Kidney tubule cell (primary cell): Measurements from ENCODE around the gene SPAG9.

Source experiments
- DNase-seq: peaks from one replicate; pipeline ENCODE4 v3.0.0-alpha.2; 2018; ENCODE audit warnings: low spot score

SPAG9 gene

GRCh38 chr17:51044976-51045375, 75.7 kb downstream of the SPAG9 start:
- DNase-seq = no peak

- no peak for DNase-seq
Observed at GRCh38 chr17:51036084-51036483, 84.6 kb downstream of the SPAG9 start.

- DNase-seq = peak; percentile 35
Observed at GRCh38 chr17:51035431-51035830, 85.2 kb downstream of the SPAG9 start.

DNA sequence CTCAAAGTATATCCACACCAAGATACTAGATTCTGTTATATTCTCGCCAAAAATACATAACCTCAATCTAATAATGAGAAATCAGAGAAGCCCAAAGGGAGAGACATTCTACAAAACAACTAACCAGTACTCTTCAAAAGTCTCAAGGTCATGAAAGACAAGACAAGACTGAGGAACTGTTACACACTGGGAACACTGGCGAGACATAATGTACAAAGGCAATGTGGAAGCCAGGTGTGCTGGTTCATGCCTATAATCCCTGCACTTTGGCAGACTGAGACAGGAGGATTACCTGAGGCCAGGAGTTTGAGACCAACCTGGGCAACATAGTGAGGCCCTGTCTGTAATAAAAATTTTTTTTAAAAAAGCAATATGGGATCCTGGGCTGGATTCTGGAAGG, 85.9 kb downstream of the SPAG9 start:
- no peak for DNase-seq

DNA sequence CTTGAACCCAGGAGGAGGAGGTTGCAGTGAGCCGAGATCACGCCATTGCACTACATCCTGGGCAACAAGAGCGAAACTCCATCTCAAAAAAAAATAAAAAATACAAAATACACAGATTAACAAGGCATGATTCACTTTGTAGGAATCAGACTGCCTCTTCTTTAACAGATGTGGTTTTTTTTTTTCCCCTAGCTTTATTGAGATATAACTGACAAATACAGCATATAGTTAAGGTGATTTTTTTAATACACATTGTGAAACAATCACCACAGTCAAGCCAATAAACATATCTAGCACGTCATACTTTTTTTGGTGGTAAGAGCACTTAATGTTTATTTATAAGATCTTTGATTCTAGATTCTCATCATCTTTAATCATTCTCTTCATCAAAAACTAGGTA, 87.8 kb downstream of the SPAG9 start:
- no peak for DNase-seq

GRCh38 chr17:51029568-51030463, 90.9 kb downstream of the SPAG9 start:
- DNase-seq = peak; percentile 9

DNA sequence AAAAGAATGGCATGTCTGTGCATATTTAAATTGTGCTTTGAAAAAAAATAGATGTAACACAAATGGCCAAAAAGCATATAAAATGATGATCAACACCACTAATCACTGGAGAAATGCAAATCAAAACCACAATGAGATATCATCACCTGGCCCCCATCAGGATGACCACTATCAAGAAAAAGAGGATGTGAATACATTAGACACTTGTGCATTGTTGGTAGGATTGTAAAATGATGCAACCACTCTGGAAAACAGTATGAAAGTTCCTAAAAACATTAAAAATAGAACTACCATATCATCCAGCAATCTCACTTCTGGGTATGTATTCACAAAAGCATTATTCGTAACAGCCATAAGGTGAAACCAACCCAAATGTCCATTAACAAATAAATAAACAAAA, 91.5 kb downstream of the SPAG9 start:
- no peak for DNase-seq

DNA sequence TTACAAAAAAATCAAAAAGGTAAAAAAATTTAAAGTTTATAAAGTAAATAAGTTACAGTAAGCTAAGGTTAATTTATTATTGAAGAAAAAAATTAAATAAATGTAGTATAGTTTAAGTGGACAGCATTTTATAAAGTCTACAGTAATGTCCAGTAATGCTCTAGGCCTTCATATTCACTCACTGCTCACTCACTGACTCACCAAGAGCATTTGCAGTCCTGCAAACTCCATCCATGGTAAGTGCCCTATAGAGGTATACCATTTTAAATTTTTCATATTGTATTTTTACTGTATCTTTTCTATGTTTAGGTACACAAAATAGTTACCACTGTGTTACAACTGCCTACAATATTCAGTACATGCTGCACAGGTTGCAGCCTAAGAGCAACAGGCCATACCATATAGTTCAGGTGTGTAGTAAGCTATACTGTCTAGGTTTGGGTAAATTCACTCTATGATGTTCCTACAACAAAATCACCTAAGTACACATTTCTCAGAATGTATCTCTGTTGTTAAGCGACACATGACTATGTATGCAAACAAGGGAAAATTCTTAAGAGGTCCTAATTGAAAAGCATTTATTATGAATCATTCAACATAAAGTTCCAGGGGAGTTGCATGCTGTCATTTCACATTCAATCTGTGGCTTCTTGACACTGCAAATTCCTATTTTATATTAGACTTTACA, 92.3 kb downstream of the SPAG9 start:
- DNase-seq = no peak

DNA sequence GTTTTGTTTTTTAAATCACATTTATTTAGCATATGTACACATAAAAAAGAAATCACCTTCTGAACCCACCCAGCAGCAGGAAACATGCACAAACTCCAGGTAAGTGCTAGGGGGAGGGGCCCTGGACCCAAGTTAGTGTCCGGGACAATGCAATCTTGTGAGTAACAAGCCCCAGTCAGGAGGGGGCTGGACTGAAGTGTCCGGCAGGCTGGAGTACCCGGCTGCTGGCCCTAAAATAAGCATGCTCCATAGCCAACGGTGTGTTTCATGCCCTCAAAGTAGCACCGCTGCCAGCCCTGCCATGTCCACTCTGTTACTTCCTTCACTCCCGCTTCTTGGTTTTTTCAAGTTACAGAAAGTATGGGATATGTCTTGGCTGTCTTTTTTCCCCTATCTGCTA, 102.1 kb downstream of the SPAG9 start:
- no peak for DNase-seq

DNA sequence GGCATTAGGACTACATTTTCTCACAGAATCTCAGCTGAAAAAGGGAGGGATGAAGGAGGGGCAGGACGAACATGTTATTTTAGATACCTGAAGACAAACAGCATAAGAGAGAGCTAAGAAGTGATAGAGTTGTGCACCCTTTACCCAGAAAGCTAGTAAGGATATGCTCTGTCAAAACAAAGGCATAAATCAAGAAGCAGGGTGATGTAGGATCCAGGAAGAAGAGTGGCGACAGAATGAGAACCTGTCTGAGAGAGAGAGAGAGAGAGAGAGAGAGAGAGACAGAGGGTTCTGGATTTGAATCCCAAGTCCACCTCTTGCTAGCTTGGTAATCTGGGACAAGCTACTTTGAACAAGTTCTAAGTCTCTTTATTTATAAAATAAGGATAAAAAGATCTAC, 103.4 kb downstream of the SPAG9 start:
- no peak for DNase-seq

DNA sequence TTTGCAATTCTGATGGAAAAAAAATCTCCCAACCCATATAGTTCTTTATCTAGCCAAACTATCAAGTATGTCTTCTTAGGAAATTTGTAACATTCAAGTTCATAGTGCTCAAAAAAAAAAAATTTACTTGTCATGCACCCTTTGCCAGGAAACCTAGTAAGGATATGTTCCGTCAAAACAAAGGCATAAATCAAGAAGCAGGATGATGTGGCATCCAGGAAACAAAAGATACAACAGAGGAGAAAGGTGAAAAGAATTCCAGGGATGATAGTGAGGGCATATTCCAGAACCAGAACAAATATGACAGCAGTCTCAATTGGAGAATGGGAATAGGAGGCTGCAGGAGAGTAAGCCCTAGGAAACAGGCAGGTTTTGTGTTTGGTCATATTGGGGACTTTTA, 104.6 kb downstream of the SPAG9 start:
- no peak for DNase-seq

- DNase-seq = no peak
Observed at GRCh38 chr17:51015145-51015558, 105.5 kb downstream of the SPAG9 start.

GRCh38 chr17:51014129-51014528, 106.5 kb downstream of the SPAG9 start:
- no peak for DNase-seq

GRCh38 chr17:51013322-51013721, 107.3 kb downstream of the SPAG9 start:
- DNase-seq = no peak

DNA sequence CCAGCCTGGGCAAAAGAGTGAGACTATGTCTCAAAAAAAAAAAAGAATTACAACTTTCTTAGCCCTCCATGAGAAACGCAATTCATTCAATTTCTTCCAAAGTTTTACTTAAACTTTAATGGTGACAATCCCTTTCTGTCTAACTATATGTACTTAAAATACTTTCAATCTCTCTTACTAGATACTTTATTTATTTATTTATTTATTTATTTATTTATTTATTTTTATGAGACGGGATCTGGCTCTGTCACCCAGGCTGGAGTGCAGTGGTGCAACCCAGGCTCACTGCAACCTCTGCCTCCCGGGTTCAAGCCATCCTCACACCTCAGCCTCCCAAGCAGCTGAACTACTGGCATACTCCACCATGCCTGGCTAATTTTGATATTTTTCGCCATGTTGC, 108.1 kb downstream of the SPAG9 start:
- DNase-seq = no peak

DNA sequence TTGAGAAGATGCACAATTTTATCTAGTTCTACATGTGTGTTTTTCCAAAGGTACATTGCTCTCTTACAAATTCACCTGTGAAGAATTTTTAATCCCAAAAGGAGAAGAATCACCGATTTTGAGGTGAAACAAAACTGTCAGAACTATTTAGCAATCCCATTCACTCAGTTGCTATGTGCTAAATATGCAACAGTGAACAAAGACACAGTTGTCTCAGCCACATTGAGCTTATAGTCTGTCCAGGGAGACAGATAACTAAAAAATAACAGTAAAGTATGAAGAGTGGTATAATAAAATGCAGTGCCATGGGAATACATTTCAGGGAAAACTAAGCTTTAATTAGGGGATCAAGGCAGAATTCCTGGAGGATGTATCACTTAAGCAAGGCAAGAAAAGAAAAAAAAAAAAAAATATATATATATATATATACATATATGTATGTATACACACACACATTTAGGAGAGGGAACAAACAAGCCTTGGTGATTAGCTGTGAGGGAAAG, 110.4 kb downstream of the SPAG9 start:
- DNase-seq = no peak

- DNase-seq = peak; percentile 41
Observed at GRCh38 chr17:51006601-51007000, 114.1 kb downstream of the SPAG9 start.

GRCh38 chr17:51005768-51006167, 114.9 kb downstream of the SPAG9 start:
- no peak for DNase-seq

DNA sequence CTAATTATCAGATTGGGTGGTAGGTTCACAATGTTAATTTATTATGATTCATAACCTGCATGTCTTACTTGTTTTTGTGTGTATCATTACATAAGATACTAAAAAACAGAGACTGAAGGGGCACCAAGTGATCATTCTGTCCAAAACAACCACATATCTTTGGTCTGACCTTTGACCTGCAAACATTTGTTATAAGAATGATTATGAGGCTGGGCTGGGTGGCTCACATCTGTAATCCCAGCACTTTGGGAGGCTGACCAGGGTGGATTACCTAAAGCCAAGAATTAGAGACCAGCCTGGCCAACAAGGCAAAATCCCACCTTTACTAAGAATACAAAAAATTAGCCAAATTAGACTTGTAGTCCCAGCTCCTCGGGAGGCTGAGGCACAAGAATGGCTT, 116.4 kb downstream of the SPAG9 start:
- no peak for DNase-seq

- peak; percentile 61 for DNase-seq
Observed at GRCh38 chr17:51000835-51001638, 119.6 kb downstream of the SPAG9 start.

DNA sequence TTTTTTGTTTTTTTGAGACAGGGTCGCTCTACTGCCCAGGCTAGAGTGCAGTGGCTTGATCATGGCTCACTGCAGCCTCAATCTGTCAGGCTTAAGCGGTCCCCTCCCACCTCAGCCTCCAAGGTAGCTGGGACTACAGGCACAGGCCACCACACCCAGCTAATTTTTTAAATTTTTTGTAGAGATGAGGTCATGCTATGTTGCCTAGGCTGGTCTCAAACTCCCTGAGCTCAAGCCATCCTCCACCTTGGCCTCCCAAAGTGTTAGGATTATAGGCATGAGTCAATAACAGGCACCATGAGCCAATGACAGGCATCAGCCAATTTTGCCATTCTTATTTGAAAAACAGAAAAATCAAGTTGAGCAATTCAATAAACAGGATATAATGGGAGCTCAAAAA, 125.0 kb downstream of the SPAG9 start:
- no peak for DNase-seq

DNA sequence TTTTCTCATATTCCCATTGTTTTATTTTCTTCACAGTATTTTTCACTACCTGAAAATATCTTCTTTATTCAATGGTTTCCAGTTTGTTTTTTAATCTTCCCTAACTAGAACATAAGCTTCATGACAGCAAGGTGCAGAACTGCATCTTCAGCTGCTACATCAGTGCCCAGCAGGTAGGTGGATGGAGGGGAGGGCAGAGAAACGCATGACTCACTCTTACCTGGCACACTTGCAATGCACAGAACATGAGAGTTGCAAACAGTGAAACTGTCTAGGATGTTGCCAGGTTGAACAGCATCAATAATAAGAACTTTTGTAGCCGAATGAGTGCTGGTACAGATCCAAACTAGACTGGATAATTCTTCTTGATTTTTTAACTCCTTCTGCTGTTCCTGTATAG, 127.1 kb downstream of the SPAG9 start:
- DNase-seq = no peak
